Left lobe of liver (tissue), 2 donors: Measurements from ENCODE around the gene CTIF. TPM values are rescaled to one million over a fixed set of nuclear protein-coding genes. Genes with fewer than 3 reads are reported as not detected.
A peak's percentile ranks its signal among the peaks of the same experiment; 100 is the strongest.
"Not testable (repeated sequence)": the region's sequence is repeated elsewhere in the genome, so short reads cannot be mapped to it uniquely, and the experiment has no call there.

Experiments
- ATAC-seq: fragments of 200-7000 bp; cut with Tn5 transposase; one replicate; pipeline ENCODE4 v1.9.1; 2020; ENCODE audit warnings: mild to moderate bottlenecking, moderate library complexity
- DNase-seq: peaks from one replicate; pipeline ENCODE4 v3.0.0-alpha.2; 2020; ENCODE audit warnings: low spot score
- total RNA-seq: library from RNA; stranded (reverse); gene quantifications from one replicate; pipeline ENCODE4 v1.2.1, GENCODE V29; 2021
- donor health status: DM: no; HTN: no; CAD: no; lungs with moderate emphysema.
- donor health status: DM: no; HTN: yes; CAD: no.

The CTIF gene
- total RNA-seq, 1 donor from 2014 or later: 74.4 TPM

DNA sequence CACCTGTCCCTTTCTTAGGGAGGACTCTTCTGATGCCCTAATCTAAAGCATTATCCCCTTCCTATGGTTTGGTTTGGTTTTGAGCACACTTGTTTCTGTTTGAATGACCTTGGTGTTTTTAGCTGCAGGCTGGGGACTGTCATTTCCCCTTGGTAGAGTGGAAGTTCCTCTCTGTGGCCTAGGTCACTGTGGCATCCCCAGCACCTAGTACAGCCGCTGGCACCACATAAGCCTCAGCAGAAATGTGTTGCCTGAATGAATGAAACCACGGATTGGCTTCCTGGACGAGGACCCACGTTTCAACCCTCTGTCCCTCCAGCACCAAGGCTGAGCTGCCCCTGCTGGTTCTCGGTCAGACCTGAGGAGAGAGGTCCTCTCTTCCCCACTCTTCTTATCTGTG, 159.9 kb downstream of the CTIF start:
- no peak for ATAC-seq
- no peak for DNase-seq

DNA sequence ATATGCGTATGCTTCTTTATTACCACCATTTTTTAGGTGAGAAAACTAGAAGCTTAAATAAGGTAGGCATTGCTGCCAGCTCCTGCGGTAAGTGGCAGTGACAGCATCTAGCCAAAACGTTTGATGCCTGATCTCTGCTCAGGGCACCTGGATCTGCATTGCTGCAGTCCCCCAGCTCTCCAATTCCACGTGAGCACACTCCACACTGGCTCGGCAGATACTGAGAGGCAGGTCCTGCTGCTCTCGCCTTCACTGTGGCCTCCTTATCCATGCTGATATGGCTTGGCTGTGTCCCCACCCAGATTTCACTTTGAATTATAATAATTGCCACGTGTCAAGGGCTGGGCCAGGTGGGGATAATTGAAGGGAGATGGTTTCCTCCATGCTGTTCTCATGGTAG, 160.9 kb downstream of the CTIF start:
- DNase-seq (no peak), ATAC-seq (no peak)

DNA sequence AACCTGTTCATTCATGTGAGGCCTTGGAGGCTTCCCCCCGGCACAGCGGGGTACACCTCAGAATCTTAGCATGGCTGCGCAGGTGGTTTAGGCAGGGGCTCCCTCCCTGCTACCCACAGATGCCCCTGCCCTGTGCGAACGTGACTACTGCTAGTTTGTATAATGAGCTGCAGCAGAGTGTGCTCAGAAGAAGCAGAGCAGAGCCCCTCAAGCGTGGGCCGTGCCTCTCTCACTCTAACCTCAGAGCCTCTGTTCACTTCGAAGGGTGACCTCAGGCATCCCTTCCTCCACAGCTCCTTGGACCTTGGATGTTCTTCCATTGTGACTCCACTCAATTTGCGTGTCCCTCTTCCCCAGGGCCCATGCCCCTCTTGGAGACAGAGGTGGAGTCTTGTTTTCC, 161.6 kb downstream of the CTIF start:
- DNase-seq: no peak
- ATAC-seq: no peak

DNA sequence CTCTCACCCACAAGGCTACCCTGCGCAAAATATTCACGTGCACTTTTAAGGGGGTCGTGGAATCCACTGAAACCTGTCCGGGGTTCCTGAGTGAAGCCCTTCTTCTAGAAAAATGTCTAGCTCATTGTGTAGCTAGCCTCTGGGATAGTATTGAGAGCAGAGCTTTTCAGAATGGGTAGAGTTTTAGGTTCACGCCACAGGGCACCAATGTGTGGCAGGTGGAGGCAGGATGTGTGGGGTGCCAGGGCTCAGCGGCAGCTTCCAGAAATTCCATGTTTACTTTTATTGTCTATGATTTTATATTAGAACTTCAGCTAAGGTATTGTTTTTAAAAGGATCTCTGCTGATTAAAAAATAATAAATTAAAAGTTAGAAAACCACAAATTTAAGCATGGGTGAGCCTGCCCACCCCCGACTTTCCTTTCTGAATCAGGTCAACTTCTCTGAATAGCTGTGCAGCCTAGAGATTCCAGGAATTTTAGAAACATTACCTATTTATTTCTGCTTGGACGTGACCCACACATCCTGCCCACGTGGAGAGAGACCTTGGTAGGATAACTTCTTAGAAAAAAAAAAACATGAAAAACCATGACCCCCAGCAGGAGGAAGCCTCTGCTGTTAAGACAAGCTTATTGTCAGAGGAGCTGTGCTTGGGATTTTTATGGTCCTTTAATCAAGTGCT, 163.7 kb downstream of the CTIF start:
- ATAC-seq: no peak

DNA sequence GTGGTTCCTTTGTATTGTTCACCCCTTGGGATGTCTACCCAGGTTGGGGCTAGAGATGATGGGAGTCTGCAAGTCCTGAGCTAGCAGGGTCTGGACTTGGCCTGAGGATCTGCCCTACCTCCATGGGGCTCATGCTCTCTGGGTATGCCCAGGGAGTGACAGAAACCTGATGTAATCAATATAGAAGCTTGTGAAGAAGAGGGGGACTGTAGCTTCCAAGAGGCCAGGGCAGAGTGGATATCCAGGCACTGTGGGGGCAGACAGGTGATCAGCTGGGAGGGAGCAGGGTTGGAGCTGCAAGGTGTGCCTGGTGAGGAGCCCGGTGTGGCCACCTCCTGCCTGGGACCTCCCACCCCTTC, 164.2 kb downstream of the CTIF start:
- DNase-seq (no peak), ATAC-seq (no peak)

More for the DNA sequence above, 163.7 kb downstream of the CTIF start:
- no peak for DNase-seq

DNA sequence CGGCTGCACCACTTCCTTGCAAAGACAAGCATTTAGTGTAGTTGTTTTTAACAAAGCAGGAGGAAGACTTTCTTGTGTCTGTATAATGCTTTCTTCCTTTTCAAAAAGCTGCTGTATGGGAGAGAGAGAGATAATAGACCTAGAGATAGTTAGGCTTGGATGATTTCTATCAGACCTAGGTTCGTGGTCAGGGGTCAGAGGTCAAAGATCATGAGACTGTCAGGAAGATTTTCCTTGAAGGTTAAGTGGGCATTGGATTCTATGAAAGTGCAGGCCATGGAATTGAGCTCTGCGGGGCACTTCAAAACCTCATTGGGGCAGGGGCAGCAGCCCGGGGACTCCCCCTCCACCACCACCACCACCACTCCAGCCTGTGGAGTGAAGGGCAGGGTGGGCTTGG, 164.6 kb downstream of the CTIF start:
- DNase-seq: no peak
- ATAC-seq: no peak

DNA sequence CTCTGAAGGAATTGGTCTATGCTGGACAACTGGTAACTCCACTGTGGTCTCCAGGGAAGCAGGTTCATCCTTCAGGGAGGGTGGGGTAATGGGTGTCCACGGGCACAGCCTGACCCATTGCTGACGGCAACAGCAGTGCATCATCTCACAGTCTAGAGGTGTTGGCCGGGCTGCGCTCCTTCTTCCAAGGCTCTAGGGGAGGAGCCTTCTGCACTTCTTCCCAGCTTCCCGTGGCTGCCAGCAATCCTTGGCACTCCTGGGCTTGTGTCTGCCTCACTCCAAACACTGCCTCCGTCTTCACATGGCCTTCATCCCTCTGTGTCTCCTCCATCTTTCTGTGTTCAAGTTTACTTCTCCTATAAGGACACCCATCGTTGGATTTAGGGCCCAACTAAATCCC, 166.2 kb downstream of the CTIF start:
- no peak for ATAC-seq

DNA sequence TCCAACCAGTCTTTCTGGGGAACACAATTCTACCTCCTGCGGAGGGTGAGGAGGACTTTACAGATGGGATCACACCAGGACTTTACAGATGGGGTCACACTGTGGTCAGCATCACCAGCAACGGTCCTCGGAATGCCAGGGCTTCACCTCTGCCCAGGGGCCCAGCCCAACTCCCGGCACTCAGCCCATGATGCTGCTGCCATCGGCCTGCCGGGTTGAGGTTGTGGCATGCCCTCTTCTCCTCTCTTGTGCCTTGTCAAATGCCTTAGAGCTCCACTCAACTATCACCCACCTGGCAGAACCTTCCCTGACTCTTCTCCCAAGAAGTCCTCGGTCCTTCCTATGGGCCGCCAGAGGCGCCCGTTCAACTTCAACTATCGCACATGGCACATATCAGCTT, 166.7 kb downstream of the CTIF start:
- DNase-seq (no peak), ATAC-seq (no peak)

More for the DNA sequence above, 166.2 kb downstream of the CTIF start:
- no peak for DNase-seq

DNA sequence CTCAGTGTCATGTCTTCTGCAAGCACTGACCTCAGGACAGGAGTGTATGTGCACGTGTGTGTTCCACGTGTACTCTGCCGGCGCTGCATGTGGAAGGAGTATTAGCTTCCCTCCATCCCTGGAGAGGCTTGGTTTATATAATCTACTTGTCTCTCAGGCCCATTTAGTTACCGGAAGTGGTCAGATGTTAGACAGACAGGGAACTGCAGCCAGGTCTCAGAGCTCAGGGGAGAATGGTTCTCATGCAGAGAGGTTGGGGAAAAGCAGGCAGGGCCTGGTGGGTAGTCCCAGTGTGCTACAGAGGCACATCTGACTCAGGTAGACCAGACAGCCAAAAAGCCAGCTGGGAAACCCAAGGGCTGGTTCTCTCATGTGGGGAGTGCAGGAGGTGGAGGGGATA, 167.9 kb downstream of the CTIF start:
- ATAC-seq (no peak), DNase-seq (no peak)

DNA sequence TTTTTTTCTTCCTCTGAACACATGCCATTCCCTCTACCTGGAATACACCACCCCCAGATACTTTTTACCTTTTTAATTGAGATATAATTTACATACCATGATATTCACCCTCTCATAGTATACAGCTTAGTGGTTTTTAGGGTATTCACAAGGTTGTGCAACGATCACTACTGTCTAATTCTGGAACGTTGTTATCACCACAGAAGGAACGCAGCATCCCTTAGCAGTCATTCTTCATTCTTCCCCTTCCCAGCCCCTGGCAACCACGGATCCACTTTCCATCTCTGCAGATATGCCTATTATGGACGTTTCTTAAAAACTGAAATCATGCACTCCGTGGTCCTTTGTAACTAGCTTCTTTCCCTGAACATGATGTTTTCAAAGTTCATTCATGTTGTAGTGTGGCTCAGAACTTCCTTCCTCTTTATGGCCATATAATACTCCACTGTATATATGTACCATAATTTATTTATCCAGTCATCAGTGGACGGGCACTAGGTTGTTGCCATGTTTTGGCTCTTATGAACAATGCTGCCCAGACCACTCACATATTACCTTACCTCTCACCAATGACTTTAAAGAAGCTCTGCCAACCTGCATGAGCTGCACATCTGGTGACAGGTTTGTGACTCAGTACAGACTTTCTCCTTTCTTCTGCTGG, 168.9 kb downstream of the CTIF start:
- DNase-seq (no peak), ATAC-seq (no peak)

DNA sequence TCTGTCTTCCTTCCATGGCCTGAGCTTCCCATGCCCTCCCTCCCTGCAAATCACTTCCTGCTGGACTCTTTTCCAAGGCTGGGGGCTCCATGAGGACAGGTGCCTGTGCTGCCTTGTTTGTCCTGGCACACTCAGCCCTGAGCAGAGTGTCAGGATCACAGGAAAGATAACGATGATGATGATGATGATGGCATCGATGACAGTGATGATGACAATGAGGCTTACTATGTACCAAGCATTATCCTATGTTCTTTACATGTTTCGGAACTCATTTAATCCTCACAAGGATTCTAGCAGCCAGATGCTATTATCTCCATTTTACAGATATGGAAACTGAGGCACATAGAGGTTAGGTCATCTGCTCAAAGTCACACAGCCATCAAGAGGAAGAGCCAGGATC, 170.0 kb downstream of the CTIF start:
- ATAC-seq: no peak
- DNase-seq: no peak

DNA sequence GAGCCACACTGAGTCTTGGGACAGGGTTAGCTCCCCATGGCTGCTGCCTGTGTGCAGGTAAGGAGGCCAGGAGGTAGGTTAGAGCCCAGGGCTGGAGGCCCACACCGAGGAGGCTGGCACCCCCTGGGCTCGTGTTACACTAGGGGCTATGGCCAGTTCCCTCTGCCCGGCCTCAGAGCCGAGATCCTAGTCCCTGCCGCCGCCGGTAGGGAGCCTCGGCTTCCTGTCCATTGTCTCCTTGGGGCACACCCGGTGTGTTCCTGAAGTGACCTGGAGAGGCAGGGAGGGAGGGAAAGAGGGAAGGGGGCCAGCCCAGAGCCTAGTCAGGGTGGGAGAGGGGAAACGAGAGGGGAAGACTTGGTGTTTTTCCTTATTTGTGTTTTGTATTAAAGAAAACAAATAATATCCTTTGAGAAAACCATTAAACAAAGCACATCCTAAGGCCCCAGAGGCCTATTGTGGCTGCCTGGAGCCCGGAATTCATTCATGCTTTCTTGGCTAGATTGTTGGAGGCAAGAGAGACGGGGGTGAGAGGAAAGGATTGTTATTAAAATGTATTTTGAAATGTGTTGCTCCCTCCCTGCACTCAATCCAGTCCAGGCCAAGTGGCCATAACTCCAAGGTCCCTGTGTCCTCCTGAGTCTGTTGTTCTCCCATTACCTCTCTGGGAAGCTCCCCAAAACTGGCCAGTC, 170.7 kb downstream of the CTIF start:
- ATAC-seq (no peak), DNase-seq (no peak)

DNA sequence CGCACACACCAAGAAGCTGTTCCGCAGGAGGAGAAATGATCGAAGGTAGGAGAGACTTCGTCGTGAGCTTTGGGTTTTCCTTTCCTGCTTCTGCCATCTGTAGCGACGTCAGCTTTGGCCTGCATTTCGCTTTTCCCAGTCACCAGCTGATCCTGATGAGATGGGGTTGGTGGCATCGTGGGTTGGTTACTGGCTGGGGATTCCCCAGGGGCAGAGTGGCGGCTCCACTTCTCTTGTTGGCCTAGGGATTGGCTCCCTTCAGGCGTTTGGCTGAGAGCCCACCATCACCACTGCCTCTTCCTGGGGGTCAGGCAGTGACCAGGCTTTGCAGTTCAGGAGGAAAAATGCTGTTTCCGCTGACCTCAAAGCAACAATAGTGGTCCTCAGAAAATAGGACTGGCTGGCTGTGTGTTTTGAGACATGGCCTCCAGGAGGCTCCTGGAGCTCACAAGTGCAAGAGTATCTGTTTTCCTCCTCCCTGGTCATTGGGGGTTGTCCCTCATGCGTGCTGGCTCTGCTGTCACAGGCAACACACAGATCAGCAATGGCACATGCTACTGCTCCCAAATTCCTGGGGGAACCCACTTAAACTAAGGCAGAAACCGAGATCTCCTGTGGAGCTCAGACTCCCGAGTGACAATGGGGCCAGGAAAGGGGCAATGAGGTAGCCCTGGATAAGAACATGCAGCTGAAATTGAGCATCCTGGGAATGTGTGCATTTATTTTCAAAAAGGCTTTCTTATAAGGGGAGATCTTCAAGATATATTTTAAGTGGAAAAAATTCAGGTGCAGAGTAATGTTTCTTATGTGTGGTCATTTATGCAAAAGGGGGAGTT, 173.0 kb downstream of the CTIF start:
- DNase-seq (no peak), ATAC-seq (no peak)

DNA sequence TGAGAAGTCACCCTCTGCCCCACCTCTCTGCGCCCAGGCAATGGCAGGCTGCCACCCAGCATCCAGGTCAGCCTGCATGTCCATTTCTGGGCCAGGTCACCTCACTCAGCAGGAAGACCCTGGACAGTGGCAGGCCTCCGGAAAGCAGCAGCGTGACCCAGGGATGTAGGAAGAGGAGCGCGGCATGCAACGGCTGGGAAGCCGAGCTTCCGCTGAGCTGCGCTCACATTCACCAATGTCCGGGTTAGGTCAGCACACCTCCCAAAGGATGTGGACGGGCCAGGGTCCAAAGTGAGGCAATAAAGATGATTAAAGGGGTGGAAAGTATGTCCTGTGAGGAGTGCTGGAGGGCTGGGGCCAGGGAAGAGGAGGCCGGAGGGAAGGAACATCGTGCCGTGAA, 174.5 kb downstream of the CTIF start:
- ATAC-seq: peak; percentile 24
- no peak for DNase-seq

DNA sequence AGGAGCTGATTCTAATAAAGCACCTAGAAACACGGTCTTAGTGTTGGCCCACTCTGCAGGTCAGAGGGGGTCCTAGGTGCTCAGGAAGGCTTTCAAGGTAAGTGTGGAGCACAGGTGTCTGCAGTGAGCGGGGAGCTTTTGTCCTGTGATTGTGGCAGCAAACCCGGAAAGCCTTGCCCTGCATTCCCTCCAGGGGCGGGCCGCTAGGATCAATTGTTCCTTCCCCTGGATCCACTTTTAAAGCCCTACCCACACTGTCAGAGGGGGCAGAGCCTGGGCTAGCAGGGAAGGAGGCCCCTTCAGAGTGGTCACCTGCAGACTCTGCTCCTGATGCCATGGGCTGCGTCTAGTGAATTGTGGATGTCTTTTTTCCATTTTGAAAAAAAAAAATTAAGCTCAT, 176.0 kb downstream of the CTIF start:
- DNase-seq (no peak), ATAC-seq (no peak)

DNA sequence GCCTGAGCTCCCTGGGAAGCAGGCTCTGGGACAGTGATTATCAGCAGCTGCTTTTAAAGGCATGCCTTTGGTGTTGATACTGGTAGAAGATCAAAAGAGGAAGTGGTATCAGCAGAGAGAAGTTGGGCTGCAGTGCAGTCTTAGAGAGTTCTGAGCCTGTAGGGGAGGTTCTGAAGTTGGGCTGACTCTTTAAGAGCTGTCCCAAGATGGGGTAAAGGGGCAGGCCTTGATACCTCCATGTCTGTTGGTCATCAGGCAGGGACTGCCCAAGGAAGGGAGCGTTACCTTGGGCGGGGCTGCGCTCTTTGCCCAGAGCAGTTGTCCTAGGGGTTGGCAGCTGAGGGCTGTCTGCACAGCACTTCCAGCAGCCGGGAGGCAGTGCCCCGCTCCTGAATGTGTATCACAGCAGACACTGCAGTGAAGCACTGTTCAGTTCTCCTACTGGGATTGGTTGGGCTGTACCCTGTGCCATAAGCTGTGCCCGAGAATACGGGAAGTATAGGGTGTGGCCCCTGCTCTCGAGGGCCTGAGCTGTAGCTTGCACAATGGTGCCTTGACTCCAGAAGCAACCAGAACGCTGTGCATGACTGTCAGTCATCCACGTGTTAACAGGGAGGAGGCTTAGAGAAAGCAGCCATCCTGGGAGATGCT, 177.0 kb downstream of the CTIF start:
- ATAC-seq (peak; percentile 43), DNase-seq (no peak)

DNA sequence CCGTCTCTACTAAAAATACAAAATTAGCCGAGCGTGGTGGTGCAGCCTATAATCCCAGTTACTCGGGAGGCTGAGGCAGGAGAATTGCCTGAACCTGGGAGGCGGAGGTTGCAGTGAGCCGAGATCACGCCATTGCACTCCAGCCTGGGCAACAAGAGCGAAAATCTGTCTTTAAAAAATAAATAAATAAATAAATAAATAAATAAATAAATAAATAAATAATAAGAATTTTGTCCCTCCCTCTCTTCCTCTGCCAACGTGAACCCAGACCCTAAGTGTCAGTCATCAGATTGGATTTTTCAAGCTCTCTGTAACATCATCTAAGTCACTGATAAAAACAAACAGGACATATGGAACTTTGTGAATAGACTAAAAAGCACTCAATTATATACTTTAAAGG, 178.4 kb downstream of the CTIF start:
- ATAC-seq, DNase-seq: not testable (repeated sequence)

DNA sequence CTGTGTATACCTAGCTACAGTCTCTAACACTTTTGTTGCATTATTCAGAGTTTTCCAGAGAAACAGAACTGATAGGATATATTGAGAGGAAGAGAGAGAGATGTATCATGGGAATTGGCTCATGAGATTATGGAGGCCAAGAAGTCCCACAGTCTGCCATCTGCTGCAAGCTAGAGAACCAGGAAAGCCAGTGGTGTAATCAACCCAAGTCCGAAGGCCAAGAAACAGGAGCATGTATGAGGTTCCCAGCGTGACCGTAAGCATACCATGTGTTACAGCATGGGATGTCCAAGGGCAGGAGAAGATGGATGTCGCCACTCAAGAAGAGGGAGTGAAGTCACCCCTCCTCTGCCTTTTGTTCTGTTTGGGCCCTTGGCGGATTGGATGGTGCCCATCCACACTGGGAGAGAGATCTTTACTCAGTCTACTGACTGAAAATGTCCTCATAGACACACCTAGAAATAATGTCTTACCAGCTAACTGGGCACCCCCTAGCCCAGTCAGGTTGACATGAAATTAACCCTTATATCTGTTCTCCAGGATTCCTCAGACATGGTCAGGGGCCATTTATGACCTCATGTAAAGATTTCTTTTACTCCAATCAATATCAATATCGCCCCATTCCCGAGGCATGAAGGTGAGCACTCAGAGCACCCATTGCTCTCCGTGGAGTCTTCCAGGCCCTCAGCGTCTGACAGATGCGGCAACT, 179.6 kb downstream of the CTIF start:
- ATAC-seq (no peak), DNase-seq (no peak)

DNA sequence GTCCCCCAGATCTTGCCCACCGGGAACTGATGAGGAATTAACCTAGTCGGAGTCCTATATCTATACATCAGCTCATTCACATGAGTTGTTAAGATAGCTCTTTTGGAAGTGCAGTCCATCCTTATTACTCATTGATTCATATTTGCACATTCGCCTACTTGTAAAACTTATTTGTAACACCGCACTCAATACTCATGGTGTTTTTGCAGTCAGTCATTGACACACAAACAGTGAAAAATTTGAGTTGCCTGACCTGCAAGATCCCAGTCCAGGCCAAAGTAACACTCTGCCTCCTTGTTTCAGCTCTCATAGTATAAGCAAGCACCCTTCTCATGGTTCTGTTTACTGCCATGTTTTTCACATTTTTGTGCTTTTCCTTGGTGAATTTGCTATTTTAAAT, 180.6 kb downstream of the CTIF start:
- DNase-seq (no peak), ATAC-seq (no peak)

DNA sequence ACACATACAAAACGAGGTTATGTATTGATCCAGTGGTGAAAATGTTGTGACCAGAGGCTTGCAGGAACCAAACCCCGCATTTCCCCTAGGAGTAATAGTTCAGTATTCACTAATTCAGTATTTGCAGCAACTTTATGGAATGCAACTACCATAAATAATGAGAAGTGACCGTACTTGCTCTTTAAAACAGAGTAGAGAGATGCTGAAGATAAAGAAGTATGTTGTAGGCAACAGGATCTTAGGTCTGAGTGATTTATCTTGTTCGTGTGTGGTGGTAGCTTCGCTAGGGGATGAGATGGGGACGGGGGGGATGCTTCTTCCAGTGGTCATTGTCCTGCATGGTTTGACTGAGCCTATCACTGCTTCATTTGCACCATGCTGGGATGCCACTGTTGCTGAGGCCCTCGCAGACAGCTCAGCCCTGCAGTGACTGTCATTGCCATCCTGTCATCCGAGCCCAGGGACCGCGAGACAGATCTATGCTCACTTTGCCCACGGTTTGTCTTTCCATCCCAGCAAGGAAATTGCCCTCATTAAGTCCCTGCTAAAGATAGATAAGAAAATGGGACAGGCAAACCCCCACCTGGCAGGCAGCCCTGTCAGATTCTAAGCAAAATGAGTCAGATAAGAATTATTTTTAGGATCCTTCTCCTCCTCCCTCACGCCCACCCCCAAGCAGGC, 181.3 kb downstream of the CTIF start:
- no peak for ATAC-seq
- no peak for DNase-seq
